Peyer's patch (tissue), 4 donors: Measurements from ENCODE around the gene EFNA5.

ENCODE experiments used
- CTCF ChIP-seq, 6 experiments: fragments of 450-650 bp in 4 of 6; fragments of 200-600 bp in 2 of 6; sonication (generic) in 1 of 6; IDR thresholded peaks; one replicate each; pipeline ENCODE4 v1.5.1; 2017 to 2019; ENCODE audit warnings: antibody characterized with exemption in 6 of 6, mild to moderate bottlenecking in 3 of 6, moderate library complexity in 1 of 6
- POLR2A ChIP-seq, 2 donors: fragments of 450-650 bp; IDR thresholded peaks; one replicate each; pipeline ENCODE4 v1.5.1; 2017; ENCODE audit warnings: antibody characterized with exemption in 2 of 2, mild to moderate bottlenecking in 2 of 2, moderate library complexity in 2 of 2

- TF ChIP-seq CTCF (IDR thresholded peaks at IDR 0.05) (no peak), POLR2A (IDR thresholded peaks at IDR 0.05) (no peak)
These were observed 195.8 kb downstream of the EFNA5 start for GRCh38 chr5:107474716-107475489.
